ENCODE data around the gene CPA4.
A peak's percentile ranks its signal among the peaks of the same experiment; 100 is the strongest.

CPA4 gene

GRCh38 chr7:130362251-130362816 lies 69.4 kb downstream of the CPA4 start:
- TF ChIP-seq TAF1 (IDR thresholded peaks at IDR 0.05; ENCODE audit: borderline replicate concordance, low read depth, low read length), result no peak
- TF ChIP-seq POLR2A (IDR thresholded peaks at IDR 0.05; ENCODE audit: low read depth, low read length), result no peak
- no peak for TF ChIP-seq POLR2AphosphoS5 (IDR thresholded peaks at IDR 0.05; ENCODE audit: low read depth, low read length)
- DNase-seq (ENCODE audit: insufficient read length) (no peak), FAIRE-seq (no peak)

DNA sequence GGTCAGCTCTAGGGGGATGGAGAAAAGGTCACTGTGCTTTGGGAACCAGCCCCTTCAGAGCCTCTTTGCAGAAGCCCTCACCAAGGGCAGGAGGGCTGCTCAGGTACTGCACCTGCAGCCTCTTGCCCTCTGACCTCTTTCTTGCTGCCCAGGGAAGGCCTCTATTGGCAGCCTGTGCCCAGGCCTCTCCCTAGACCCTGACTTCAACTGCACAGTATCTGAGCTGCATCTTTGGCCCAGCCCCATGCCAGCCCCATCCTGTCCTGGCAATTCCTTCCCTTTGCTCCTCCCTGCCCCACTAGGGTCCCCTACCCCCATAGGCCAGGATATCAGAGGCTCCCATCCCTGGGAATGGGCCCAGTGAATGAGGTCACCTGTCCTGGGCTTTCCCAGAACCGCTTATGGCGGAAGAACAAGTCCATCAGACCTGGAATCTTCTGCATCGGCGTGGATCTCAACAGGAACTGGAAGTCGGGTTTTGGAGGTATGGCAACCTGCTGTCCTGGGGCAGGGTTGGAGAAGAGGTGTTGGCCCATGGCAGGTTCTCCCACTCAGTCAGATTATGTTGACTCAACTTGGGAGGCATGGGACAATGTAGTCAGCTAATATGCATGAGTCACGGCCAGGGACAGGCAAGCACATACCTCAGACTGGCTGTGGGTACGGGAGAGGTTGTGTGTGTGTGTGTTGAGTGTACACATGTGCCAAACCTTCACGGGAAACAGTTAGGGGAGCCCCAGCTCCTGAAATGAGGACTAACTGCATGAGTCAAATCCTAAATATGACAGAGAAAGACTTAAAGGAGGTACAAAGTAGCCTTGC lies 70.3 kb downstream of the CPA4 start:
- TF ChIP-seq POLR2AphosphoS5 (IDR thresholded peaks at IDR 0.05; ENCODE audit: low read depth, low read length), result no peak; the same call in 1 of the 2 replicates
- TF ChIP-seq TAF1 (IDR thresholded peaks at IDR 0.05; ENCODE audit: borderline replicate concordance, low read depth, low read length), result no peak
- 0 out of 2 replicates have a peak, but pooled peaks have one; percentile 22 for TF ChIP-seq POLR2A (IDR thresholded peaks at IDR 0.05; ENCODE audit: low read depth, low read length)
- FAIRE-seq, result peak; percentile 82
- DNase-seq (ENCODE audit: insufficient read length), result no peak

GRCh38 chr7:130364451-130364850 lies 71.5 kb downstream of the CPA4 start:
- TF ChIP-seq TAF1 (IDR thresholded peaks at IDR 0.05; ENCODE audit: borderline replicate concordance, low read depth, low read length) (no peak), POLR2AphosphoS5 (IDR thresholded peaks at IDR 0.05; ENCODE audit: low read depth, low read length) (no peak)
- FAIRE-seq (no peak), DNase-seq (ENCODE audit: insufficient read length) (no peak)

- DNase-seq (ENCODE audit: insufficient read length) (no peak), FAIRE-seq (no peak)
- TF ChIP-seq POLR2AphosphoS5 (IDR thresholded peaks at IDR 0.05; ENCODE audit: low read depth, low read length), result no peak
- TF ChIP-seq POLR2A (IDR thresholded peaks at IDR 0.05; ENCODE audit: low read depth, low read length), result no peak
- TF ChIP-seq TAF1 (IDR thresholded peaks at IDR 0.05; ENCODE audit: borderline replicate concordance, low read depth, low read length), result no peak
These were observed 72.1 kb downstream of the CPA4 start for GRCh38 chr7:130365088-130365487.

DNA sequence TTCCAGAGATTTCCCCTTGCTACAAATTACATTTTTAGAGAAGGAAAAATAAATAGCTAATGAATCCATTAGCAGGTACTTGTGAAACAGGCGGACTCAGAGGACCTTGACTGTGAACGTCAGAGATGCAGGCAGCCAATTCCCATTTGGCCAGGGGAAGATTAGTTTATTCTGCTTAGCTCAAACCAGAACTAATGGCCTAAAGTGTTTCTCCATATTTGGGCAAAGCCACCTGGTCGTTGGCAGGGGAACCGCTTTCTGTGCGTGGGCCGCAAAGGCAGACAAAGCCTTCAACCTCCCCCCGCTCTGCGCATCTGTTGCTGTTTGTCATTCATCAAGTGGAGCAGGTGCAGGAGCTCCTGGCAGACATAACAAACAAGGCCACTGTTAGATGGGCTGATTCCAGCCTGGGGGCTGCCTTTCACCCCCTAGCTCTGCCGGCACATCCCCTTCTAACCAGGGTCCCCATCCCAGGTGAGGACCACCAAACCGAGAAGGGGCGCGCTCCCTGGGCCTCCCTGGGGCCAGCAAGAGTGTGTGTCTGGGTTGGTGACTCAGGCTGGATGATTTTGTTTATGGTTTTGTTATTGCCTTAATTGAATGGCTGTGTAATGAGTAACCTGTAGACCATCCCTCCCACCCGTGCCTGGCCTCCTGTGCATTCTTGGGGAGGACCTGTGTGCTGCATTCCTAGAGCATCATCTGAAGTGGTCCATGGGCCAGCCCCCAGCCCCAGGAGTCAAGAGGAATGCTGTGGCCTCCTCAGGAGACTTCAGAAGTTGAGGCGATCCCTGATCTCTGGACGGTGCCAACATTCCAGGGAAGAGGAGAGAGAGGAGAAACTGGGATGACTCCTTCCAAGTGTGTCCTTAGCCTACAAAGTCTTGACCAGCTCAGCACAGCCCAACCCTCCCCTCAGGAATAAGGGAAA lies 72.8 kb downstream of the CPA4 start:
- peak; percentile 93 for FAIRE-seq
- peak; percentile 65 for DNase-seq (ENCODE audit: insufficient read length)
- peak; percentile 74 for TF ChIP-seq POLR2A (IDR thresholded peaks at IDR 0.05; ENCODE audit: low read depth, low read length)
- TF ChIP-seq POLR2AphosphoS5 (IDR thresholded peaks at IDR 0.05; ENCODE audit: low read depth, low read length), result peak; percentile 77; the same call in 1 of the 2 replicates
- no peak for TF ChIP-seq TAF1 (IDR thresholded peaks at IDR 0.05; ENCODE audit: borderline replicate concordance, low read depth, low read length)

DNA sequence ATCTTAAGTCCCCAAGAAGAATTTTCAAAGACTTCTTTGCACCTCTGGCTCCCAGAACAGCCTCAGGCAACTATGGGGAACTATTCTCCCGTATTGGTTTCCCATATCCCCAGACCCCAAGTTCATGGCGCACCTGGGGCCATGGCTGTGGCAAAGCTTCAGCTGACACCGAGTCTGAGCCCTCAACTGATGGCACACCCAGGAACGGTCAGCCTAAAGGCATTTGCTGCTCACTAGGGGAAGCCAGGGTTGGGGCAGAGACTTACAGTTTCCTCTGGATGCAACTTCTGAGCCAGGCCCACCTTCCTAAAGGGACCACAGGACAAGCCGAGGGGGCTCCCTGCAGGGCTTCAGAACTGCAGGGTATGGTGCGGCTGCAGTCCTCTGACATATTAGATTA lies 73.6 kb downstream of the CPA4 start:
- DNase-seq (ENCODE audit: insufficient read length) (no peak), FAIRE-seq (no peak)
- TF ChIP-seq TAF1 (IDR thresholded peaks at IDR 0.05; ENCODE audit: borderline replicate concordance, low read depth, low read length) (no peak), POLR2AphosphoS5 (IDR thresholded peaks at IDR 0.05; ENCODE audit: low read depth, low read length) (no peak), POLR2A (IDR thresholded peaks at IDR 0.05; ENCODE audit: low read depth, low read length) (no peak; the same call in 1 of the 2 replicates)

DNA sequence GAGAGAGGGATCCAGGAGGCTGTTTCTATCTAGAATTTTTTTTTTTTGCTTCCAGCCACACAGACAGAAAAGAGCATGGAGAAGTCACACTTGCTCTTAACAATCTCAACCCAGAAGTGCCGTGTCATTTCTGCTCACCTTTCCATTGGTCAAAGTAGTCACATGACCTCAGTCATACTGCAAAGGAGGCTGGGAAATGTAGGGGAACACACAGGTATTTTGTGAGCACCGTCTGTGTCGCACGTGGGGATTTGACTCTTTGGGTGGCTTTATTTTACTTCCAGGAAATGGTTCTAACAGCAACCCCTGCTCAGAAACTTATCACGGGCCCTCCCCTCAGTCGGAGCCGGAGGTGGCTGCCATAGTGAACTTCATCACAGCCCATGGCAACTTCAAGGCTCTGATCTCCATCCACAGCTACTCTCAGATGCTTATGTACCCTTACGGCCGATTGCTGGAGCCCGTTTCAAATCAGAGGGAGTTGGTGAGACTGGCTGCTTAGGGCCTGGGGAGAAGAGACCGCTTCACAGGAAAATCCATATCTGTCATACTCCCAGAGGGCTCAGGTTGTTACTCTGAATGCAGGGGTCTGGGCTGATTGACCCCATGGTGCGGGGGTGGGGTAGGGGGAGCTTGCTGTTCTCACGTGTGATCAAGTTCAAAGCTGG lies 74.3 kb downstream of the CPA4 start:
- no peak for DNase-seq (ENCODE audit: insufficient read length)
- TF ChIP-seq POLR2AphosphoS5 (IDR thresholded peaks at IDR 0.05; ENCODE audit: low read depth, low read length) (no peak), TAF1 (IDR thresholded peaks at IDR 0.05; ENCODE audit: borderline replicate concordance, low read depth, low read length) (no peak), POLR2A (IDR thresholded peaks at IDR 0.05; ENCODE audit: low read depth, low read length) (no peak)
- no peak for FAIRE-seq

DNA sequence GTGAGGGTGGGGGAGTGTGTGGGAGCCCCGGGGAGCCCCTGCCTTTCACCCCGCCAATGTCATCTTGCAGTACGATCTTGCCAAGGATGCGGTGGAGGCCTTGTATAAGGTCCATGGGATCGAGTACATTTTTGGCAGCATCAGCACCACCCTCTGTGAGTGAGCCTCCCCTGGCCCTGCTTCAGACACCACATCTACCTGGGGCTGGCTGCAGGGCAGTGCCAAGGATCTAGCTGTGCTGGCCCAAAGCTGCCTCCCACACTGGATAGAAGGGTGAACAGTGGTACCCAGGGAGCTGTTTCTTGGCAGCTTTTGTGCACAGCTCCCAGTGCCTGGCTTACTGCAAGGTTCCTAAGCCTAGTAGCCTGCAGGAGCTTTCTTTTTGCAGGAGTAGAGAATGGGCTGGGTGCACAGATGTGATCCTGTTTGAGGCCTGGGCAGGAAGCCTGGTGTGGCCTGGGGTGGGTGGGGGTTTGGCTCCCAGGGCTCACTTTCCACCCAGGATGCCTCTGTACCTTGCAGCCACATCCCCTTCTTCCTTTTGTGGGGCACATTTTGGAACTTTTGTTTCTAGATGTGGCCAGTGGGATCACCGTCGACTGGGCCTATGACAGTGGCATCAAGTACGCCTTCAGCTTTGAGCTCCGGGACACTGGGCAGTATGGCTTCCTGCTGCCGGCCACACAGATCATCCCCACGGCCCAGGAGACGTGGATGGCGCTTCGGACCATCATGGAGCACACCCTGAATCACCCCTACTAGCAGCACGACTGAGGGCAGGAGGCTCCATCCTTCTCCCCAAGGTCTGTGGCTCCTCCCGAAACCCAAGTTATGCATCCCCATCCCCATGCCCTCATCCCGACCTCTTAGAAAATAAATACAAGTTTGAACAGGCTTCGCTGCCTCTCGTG lies 75.1 kb downstream of the CPA4 start:
- no peak for TF ChIP-seq POLR2A (IDR thresholded peaks at IDR 0.05; ENCODE audit: low read depth, low read length)
- TF ChIP-seq POLR2AphosphoS5 (IDR thresholded peaks at IDR 0.05; ENCODE audit: low read depth, low read length), result no peak
- TF ChIP-seq TAF1 (IDR thresholded peaks at IDR 0.05; ENCODE audit: borderline replicate concordance, low read depth, low read length), result no peak
- DNase-seq (ENCODE audit: insufficient read length) (no peak), FAIRE-seq (no peak)

GRCh38 chr7:130369110-130369711 lies 76.2 kb downstream of the CPA4 start:
- DNase-seq (ENCODE audit: insufficient read length) (no peak), FAIRE-seq (peak; percentile 17)
- TF ChIP-seq POLR2A (IDR thresholded peaks at IDR 0.05; ENCODE audit: low read depth, low read length) (no peak), POLR2AphosphoS5 (IDR thresholded peaks at IDR 0.05; ENCODE audit: low read depth, low read length) (no peak), TAF1 (IDR thresholded peaks at IDR 0.05; ENCODE audit: borderline replicate concordance, low read depth, low read length) (no peak)

Data from GM12892 (cell line).